Measurements from ENCODE around the gene ZNF205.
A peak's percentile ranks its signal among the peaks of the same experiment; 100 is the strongest.

The ZNF205 gene

GRCh38 chr16:3101841-3102470, 10.4 kb upstream of the ZNF205 start:
- no peak for DNase-seq

DNA sequence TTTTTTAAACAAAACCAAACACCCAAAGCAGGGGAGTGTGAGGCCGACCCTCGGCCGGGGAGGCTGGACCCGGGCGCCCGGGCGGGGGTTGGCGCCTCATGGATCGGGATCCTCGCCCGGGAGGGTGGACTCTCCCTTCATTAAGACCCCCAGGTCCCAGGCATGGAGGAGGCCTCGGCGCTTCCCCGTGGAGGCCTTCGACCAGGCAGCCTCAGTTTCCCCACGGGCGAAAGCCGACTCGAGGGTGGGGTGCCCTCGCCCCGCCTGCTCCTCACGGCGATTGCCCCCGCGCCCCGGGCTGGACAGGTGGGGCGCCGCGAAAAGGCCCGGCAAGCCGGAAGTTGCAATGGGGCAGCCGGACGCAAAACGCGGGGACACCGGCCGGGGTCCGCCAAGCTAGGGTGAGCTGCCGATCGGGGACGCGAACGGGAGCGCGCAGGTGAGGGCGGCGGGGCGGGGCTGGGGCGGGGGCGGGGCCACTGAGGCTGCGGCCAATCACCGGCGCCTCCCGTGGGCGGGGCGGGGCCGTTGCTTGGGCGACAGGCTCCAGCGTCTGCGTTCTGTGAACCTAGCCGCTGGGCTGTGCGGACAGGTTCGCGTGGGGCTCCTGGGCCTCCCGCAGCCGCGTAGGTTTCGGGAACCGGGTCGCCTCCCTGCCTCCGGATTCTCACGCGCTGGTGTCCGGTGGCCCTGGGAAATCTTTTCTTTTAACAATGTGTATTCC, 6.0 kb upstream of the ZNF205 start:
- DNase-seq: peak; percentile 91

DNA sequence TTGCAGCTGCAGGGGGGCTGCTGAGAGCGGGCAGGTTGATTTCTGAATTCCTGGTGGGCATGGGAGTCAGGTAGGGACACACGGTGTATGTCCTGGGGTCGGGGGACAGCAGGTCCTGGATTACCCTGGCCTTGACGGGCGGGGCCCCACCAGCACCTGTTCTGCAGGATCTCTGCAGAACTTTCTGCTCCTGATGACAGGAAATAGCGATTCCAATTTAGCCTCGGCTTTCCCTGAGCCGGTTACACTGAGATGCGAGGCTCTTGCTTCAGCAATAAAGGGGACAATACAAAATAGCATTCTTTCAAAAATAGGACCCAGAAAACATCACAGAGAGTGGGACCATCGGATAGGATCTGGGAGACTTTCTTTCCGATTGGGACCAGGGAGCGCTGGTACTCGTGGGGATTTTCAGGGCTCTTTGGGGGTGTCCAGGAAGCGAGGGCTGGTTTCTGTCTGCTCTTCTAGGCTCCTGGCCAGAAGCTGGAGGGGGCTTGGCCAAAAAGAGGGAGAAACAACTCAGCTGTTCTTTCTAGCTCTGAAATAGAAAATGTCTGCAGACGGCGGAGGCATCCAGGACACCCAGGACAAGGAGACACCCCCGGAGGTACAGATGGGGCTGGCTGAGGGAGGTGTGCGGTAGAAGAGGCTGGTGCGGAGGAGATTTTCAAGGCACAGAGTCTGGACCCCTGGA, 642 bp downstream of the ZNF205 start:
- DNase-seq: no peak

GRCh38 chr16:3113765-3114479, 1.5 kb downstream of the ZNF205 start:
- no peak for DNase-seq

DNA sequence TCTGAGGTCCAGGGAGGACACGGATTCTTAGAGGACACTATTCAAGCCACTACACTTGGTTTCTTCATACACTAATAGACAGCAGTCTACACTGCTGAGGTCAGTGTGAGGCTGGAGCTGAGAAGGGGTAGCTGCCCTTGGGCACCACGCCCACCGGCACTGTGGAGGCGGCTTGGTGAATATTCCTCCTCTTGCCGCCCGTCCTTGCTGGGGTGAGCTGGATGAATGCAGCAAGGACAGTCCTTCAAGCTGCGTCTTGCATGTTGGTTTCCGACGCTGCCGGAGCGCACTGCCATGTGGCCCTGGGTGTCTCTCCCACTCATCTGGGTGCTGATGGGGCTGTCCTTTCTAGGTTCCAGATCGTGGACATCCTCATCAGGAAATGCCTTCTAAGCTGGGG, 2.6 kb downstream of the ZNF205 start:
- no peak for DNase-seq

DNA sequence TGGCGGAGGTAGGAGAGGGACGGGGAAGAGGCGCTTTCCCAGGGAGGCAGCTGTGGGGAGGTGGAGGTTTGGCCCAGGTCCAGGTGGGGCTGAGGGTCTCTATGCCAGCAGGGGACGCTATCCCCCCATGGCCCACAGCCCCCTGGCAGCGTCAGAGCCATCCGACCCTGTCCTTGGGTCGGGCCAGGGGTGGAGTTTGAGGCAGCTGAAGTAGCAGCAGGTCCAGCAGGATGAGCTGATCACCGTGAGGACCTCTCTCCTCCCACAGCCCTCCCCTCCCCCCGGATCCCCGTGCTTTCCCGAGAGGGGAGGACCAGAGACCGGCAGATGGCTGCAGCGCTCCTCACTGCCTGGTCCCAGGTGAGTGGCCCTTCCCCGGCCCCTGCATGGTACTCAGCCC, 3.2 kb downstream of the ZNF205 start:
- DNase-seq: no peak

GRCh38 chr16:3118204-3118790, 5.9 kb downstream of the ZNF205 start:
- DNase-seq: no peak

DNA sequence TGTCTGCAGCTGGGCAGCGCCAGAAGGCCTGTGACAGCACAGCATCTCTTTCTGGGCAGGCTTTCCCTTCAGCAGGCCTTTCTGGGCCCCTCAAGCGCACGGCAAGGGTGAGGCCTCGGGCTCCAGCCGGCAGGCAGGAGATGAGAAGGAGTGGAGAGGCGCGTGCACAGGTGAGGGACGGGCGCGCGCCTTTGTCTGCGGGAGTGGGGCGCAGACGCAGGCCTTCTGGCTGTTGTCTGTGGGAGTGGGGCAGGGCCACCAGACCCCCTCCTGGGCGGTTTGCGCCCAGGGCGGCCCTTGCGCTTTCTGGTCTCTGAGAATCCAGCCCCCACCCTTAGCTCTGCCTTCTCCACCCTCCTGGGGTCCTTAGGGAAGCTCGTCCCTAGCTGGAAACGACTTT, 6.5 kb downstream of the ZNF205 start:
- no peak for DNase-seq

- no peak for DNase-seq
These were observed 6.9 kb downstream of the ZNF205 start for GRCh38 chr16:3119286-3119685.

- no peak for DNase-seq
These were observed 7.5 kb downstream of the ZNF205 start for GRCh38 chr16:3119701-3120408.

DNA sequence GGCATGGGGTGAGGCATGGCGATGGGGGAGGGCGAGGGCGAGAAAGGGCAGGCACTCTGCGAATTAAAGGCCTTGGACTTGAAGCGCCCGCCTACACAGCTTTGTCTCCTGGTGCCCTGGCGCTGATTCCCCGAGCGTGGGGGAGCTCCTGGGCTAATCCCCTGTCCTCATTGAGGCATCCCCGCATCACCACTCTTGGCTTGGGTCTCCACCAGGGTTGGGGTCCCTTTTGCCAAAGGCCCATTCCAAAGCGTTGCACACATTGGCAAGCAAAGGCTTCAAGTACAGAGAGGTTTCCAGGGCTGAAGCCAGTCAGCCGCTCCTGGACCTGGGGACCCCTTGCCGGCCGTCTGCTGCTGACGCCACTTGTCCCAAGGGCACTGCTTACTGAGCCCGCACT, 8.0 kb downstream of the ZNF205 start:
- DNase-seq: no peak

GRCh38 chr16:3121851-3122467, 9.6 kb downstream of the ZNF205 start:
- DNase-seq: no peak

- no peak for DNase-seq
These were observed 10.7 kb downstream of the ZNF205 start for GRCh38 chr16:3122926-3123570.

DNA sequence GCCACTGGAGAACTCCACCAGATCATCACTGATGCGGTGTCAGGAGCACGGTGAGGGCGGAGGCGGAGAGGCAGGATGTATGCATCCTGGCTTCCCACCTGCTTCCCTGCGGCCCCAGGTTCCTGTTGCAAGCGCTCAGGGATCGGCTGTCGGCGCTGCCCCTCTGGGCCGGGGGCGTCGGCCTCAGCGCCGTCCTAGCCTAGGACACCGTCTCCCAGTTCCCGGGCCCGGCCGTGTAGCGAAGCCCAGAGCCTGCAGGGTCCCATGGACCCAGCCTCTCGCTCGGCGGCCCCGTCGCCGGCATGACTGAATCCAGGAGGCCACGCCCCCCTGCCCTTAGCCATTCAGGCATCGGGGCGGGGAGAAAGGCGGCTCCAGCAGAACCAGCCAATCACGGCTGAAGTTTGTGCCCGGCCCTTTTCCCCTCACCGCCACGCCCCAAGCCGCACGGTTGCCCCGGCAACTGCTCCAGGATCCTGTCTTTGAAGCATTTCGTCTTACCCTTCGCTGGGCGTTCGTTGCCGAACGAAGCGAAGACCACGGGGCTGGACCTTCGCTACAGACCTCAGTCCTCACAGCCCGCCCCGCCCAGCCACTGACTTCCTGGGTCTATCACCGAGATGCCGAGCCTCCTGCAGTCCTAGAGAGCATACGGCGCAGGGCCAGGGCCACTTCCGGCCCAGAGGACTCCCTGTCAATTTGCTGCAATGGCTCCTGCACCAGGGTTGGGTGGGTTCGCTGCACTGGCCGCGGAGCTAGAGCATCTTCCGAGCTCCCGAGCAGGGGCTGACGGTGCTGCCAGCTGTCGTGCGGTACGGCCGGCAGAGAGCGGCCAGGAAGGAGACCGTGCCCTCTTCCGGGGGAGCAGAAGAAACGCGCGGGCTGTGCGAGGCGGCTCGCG, 11.8 kb downstream of the ZNF205 start:
- peak; percentile 93 for DNase-seq

DNA sequence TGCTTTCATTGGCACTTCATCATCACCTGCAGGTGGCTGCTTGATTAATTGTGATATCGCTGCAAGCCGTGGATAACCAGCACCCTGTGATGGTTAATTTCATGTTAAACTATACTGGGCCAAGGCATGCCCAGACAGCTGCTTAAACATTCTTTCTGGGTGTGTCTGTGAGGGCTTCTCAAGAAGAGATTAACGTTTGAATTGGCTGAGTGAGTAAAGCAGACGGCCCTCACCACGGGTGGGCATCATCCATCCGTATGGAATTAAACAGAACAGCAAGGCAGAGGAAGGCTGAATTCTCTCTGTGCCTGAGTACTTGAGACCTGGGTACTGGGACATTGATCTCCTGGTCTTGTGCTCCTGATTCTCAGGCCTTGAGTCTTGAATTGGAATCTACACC, 15.4 kb downstream of the ZNF205 start:
- no peak for DNase-seq

- peak; percentile 84 for DNase-seq
These were observed 17.0 kb downstream of the ZNF205 start for GRCh38 chr16:3129137-3130131.

GRCh38 chr16:3131755-3132377, 19.5 kb downstream of the ZNF205 start:
- DNase-seq: peak; percentile 29

- DNase-seq: no peak
These were observed 21.5 kb downstream of the ZNF205 start for GRCh38 chr16:3133844-3134243.

All from fibroblast of skin of scalp (primary cell).